ENCODE data around the gene MEN1. TPM values are rescaled to one million over a fixed set of nuclear protein-coding genes. Genes with fewer than 3 reads are reported as not detected.
"Not testable (repeated sequence)": the region's sequence is repeated elsewhere in the genome, so short reads cannot be mapped to it uniquely, and the experiment has no call there.

MEN1 gene
- total RNA-seq, 1 experiment from 2014 or later = 54.5 TPM

- no peak for ATAC-seq
- no peaks in the 10 kb centered on the region; the same call in 1 of the 2 replicates for H3K36me3 ChIP-seq (ENCODE audit: control insufficient read depth, insufficient read depth, low read length)
- no TSS peak for BruUV-seq (replicated peaks)
- peak overlapping the region; percentile 81 for H3K27ac ChIP-seq (ENCODE audit: low read length)
- no peaks in the 10 kb centered on the region for H3K9me3 ChIP-seq (ENCODE audit: control insufficient read depth, insufficient read depth, low read depth, low read length)
- TF ChIP-seq REST (IDR thresholded peaks at IDR 0.05; ENCODE audit: insufficient read depth in 1 of 2, low read depth in 2 of 2, low read length in 1 of 2) (no peak), CTCF (IDR thresholded peaks at IDR 0.05) (no peak), POLR2AphosphoS5 (IDR thresholded peaks at IDR 0.05; ENCODE audit: low read depth, low read length) (no peak), TCF7L2 (IDR thresholded peaks at IDR 0.05; ENCODE audit: low read depth, low read length) (0 out of 2 replicates have a peak, but pooled peaks have one; percentile 21), SIN3A (IDR thresholded peaks at IDR 0.05; ENCODE audit: borderline replicate concordance, insufficient read depth, low read depth, low read length) (no peak)
- CTCF ChIA-PET = interaction anchor here (0.5 to 3.2 kb wide), 12 partner anchors 12 to 228 kb away, joined by 3 to 16 read pairs (median 4); partner anchors contain the start of genes ARL2 and EHD1
- POLR2A ChIA-PET = interaction anchor here (1.3 kb wide), 1 partner anchor 29 kb away, joined by 4 read pairs; no protein-coding TSS in a partner anchor
- H3K4me1 ChIP-seq (ENCODE audit: control insufficient read depth, insufficient read depth, low read length) = peaks cover 63% of the 10 kb centered on the region
- H3K27me3 ChIP-seq (ENCODE audit: control insufficient read depth, insufficient read depth, low read length) = no peaks in the 10 kb centered on the region
- no peak overlapping the region for H3K4me3 ChIP-seq (ENCODE audit: low read depth in 2 of 2, low read length in 2 of 2)
- no peak for DNase-seq (ENCODE audit: low read depth, low spot score)
- intact Hi-C loops (cut with micrococcal nuclease; ENCODE audit: unreplicated experiment) (loop anchor here (5.0 to 10.0 kb wide), 3 partner anchors 149 to 266 kb away; partner anchors contain the start of genes BATF2, SNX15, TM7SF2 and ZNHIT2), in situ Hi-C loops (cut with HindIII; ENCODE audit: low pct_unique_long_range_greater_than_20kb, low sequenced_read_pairs) (no loop called here)
Measured at GRCh38 chr11:64848214-64848825, 38.0 kb upstream of the MEN1 start.

- in situ Hi-C loops (cut with HindIII; ENCODE audit: low pct_unique_long_range_greater_than_20kb, low sequenced_read_pairs) = no loop called here
- TF ChIP-seq POLR2AphosphoS5 (IDR thresholded peaks at IDR 0.05; ENCODE audit: low read depth, low read length) = no peak; the same call in 1 of the 2 replicates
- 0 out of 4 replicates have a peak, but pooled peaks of 1 of the 2 experiments have one; percentile 33 for TF ChIP-seq REST (IDR thresholded peaks at IDR 0.05; ENCODE audit: insufficient read depth in 1 of 2, low read depth in 2 of 2, low read length in 1 of 2)
- peak; percentile 99 for TF ChIP-seq CTCF (IDR thresholded peaks at IDR 0.05)
- no peak for TF ChIP-seq TCF7L2 (IDR thresholded peaks at IDR 0.05; ENCODE audit: low read depth, low read length)
- TF ChIP-seq SIN3A (IDR thresholded peaks at IDR 0.05; ENCODE audit: borderline replicate concordance, insufficient read depth, low read depth, low read length) = no peak
- H3K27ac ChIP-seq (ENCODE audit: low read length) = peak overlapping the region; percentile 81
Measured at GRCh38 chr11:64846998-64847666, 36.8 kb upstream of the MEN1 start.

GRCh38 chr11:64845776-64846129 is 35.4 kb upstream of the MEN1 start:
- H3K27me3 ChIP-seq (ENCODE audit: control insufficient read depth, insufficient read depth, low read length); in situ Hi-C loops (cut with HindIII; ENCODE audit: low pct_unique_long_range_greater_than_20kb, low sequenced_read_pairs); H3K36me3 ChIP-seq (ENCODE audit: control insufficient read depth, insufficient read depth, low read length); ATAC-seq; POLR2A ChIA-PET; H3K4me3 ChIP-seq (ENCODE audit: low read depth in 2 of 2, low read length in 2 of 2); BruUV-seq (replicated peaks); H3K9me3 ChIP-seq (ENCODE audit: control insufficient read depth, insufficient read depth, low read depth, low read length); DNase-seq (ENCODE audit: low read depth, low spot score): not testable (repeated sequence)
- CTCF ChIA-PET = interaction anchor here (1.3 kb wide), 1 partner anchor 151 kb away, joined by 6 read pairs; the partner anchor contains the start of gene BATF2
- H3K4me1 ChIP-seq (ENCODE audit: control insufficient read depth, insufficient read depth, low read length) = peaks cover 51% of the 10 kb centered on the region
- H3K27ac ChIP-seq (ENCODE audit: low read length) = peak overlapping the region; percentile 7; the same call in 1 of the 2 replicates
- intact Hi-C loops (cut with micrococcal nuclease; ENCODE audit: unreplicated experiment) = loop anchor here (2.0 to 10.0 kb wide), 4 partner anchors 49 to 269 kb away; partner anchors contain the start of genes BATF2, SNX15, TM7SF2 and ZNHIT2

More at GRCh38 chr11:64846998-64847666, 36.8 kb upstream of the MEN1 start:
- intact Hi-C loops (cut with micrococcal nuclease; ENCODE audit: unreplicated experiment) = loop anchor here (2.0 to 10.0 kb wide), 4 partner anchors 48 to 268 kb away; partner anchors contain the start of genes BATF2, SNX15, TM7SF2 and ZNHIT2
- ChIA-PET POLR2A (interaction anchor here (1.3 kb wide), 1 partner anchor 30 kb away, joined by 4 read pairs; no protein-coding TSS in a partner anchor), CTCF (interaction anchor here (0.6 to 3.2 kb wide), 11 partner anchors 12 to 361 kb away, joined by 3 to 16 read pairs (median 5); partner anchors contain the start of gene EHD1)
- no peak overlapping the region for H3K4me3 ChIP-seq (ENCODE audit: low read depth in 2 of 2, low read length in 2 of 2)
- no peaks in the 10 kb centered on the region for H3K9me3 ChIP-seq (ENCODE audit: control insufficient read depth, insufficient read depth, low read depth, low read length)
- no TSS peak for BruUV-seq (replicated peaks)
- DNase-seq (ENCODE audit: low read depth, low spot score) = peak; percentile 76
- H3K4me1 ChIP-seq (ENCODE audit: control insufficient read depth, insufficient read depth, low read length) = peaks cover 63% of the 10 kb centered on the region
- ATAC-seq = peak; percentile 83
- no peaks in the 10 kb centered on the region for H3K27me3 ChIP-seq (ENCODE audit: control insufficient read depth, insufficient read depth, low read length)
- no peaks in the 10 kb centered on the region; the same call in 1 of the 2 replicates for H3K36me3 ChIP-seq (ENCODE audit: control insufficient read depth, insufficient read depth, low read length)

Data from Panc1 (cell line).